BE2C (cell line): ENCODE measurements around the gene TSC22D4.
"Not testable (repeated sequence)": the region's sequence is repeated elsewhere in the genome, so short reads cannot be mapped to it uniquely, and the experiment has no call there.

ENCODE experiments used
- DNase-seq: peaks from one replicate; pipeline ENCODE4 v3.0.0-alpha.2; 2020
- H3K27me3 ChIP-seq: fragments of 250-450 bp; sonication (Bioruptor Pico); 2 replicates; pipeline ENCODE4 v1.5.1; 2020; ENCODE audit warnings: mild to moderate bottlenecking
- H3K36me3 ChIP-seq: fragments of 250-450 bp; sonication (Bioruptor Pico); 2 replicates; pipeline ENCODE4 v1.5.1; 2020; ENCODE audit warnings: mild to moderate bottlenecking
- H3K4me1 ChIP-seq: fragments of 250-450 bp; sonication (Bioruptor Pico); 2 replicates; pipeline ENCODE4 v1.5.1; 2020
- H3K4me3 ChIP-seq: 2 replicates; pipeline ENCODE4 v1.5.1; 2011; ENCODE audit warnings: low read depth, low read length
- H3K9me3 ChIP-seq: fragments of 250-450 bp; sonication (Bioruptor Pico); 2 replicates; pipeline ENCODE4 v1.5.1; 2020
- CTCF ChIP-seq: IDR thresholded peaks from 2 replicates; pipeline ENCODE4 v1.5.1; 2012; ENCODE audit warnings: mild to moderate bottlenecking, low read depth, low read length

TSC22D4 gene

GRCh38 chr7:100452513-100452912 lies 26.5 kb downstream of the TSC22D4 start:
- Histone ChIP-seq H3K4me3 (no peak overlapping the region), H3K4me1 (no peaks in the 10 kb centered on the region), H3K27me3 (no peaks in the 10 kb centered on the region), H3K36me3 (no peaks in the 10 kb centered on the region), H3K9me3 (no peaks in the 10 kb centered on the region)
- no peak for DNase-seq
- no peak for TF ChIP-seq CTCF

- no peaks in the 10 kb centered on the region for H3K36me3 ChIP-seq
- H3K27me3 ChIP-seq = no peaks in the 10 kb centered on the region
- peaks cover 7% of the 10 kb centered on the region for H3K4me1 ChIP-seq
- DNase-seq = no peak
- no peak for TF ChIP-seq CTCF
- H3K4me3 ChIP-seq = no peak overlapping the region
- H3K9me3 ChIP-seq = no peaks in the 10 kb centered on the region
Measured at GRCh38 chr7:100449190-100449795, 29.7 kb downstream of the TSC22D4 start.

- H3K9me3 ChIP-seq, H3K4me1 ChIP-seq, H3K27me3 ChIP-seq, H3K36me3 ChIP-seq, DNase-seq, H3K4me3 ChIP-seq: not testable (repeated sequence)
Measured at GRCh38 chr7:100447363-100447762, 31.7 kb downstream of the TSC22D4 start.

- no peak for TF ChIP-seq CTCF
- no peaks in the 10 kb centered on the region for H3K9me3 ChIP-seq
- DNase-seq = no peak
- no peaks in the 10 kb centered on the region for H3K27me3 ChIP-seq
- H3K36me3 ChIP-seq = no peaks in the 10 kb centered on the region
- no peak overlapping the region for H3K4me3 ChIP-seq
- H3K4me1 ChIP-seq = peaks cover 7% of the 10 kb centered on the region
Measured at GRCh38 chr7:100446040-100446439, 33.0 kb downstream of the TSC22D4 start.

- Histone ChIP-seq H3K27me3 (no peaks in the 10 kb centered on the region), H3K9me3 (no peaks in the 10 kb centered on the region), H3K36me3 (no peaks in the 10 kb centered on the region), H3K4me3 (no peak overlapping the region), H3K4me1 (peaks cover 7% of the 10 kb centered on the region)
- DNase-seq = no peak
- no peak for TF ChIP-seq CTCF
Measured at GRCh38 chr7:100444311-100445278, 34.4 kb downstream of the TSC22D4 start.

GRCh38 chr7:100443096-100443840 lies 35.7 kb downstream of the TSC22D4 start:
- Histone ChIP-seq H3K36me3 (no peaks in the 10 kb centered on the region), H3K4me1 (peaks cover 7% of the 10 kb centered on the region), H3K4me3 (no peak overlapping the region), H3K27me3 (no peaks in the 10 kb centered on the region), H3K9me3 (no peaks in the 10 kb centered on the region)
- TF ChIP-seq CTCF = no peak
- no peak for DNase-seq
